HL-60 (cell line): Measurements from ENCODE around the gene GAST.

Source experiments
- DNase-seq, 2 experiments: peaks; one replicate each; pipeline ENCODE4 v3.0.0-alpha.2; 2010 to 2020; ENCODE audit warnings: low read depth in 1 of 2, low spot score in 1 of 2
- H3K27ac ChIP-seq: fragments of 250-450 bp; sonication (Bioruptor Pico); replicated peaks from 2 replicates; pipeline ENCODE4 v1.5.1; 2020; ENCODE audit warnings: mild to moderate bottlenecking, moderate library complexity
- H3K27me3 ChIP-seq: fragments of 250-450 bp; sonication (Bioruptor Pico); 2 replicates; pipeline ENCODE4 v1.5.1; 2021; ENCODE audit warnings: mild to moderate bottlenecking, moderate library complexity; ENCODE audit not compliant: insufficient read depth, poor library complexity, severe bottlenecking
- H3K4me3 ChIP-seq: replicated peaks from 2 replicates; pipeline ENCODE4 v1.5.1; 2011; ENCODE audit warnings: mild to moderate bottlenecking, control low read depth, low read length; ENCODE audit not compliant: insufficient read depth
- CTCF ChIP-seq: IDR thresholded peaks from one replicate; pipeline ENCODE4 v1.5.1; 2011; ENCODE audit warnings: low read length, control low read depth, inconsistent platforms; ENCODE audit not compliant: insufficient read depth
- GABPA ChIP-seq: IDR thresholded peaks from 2 replicates; pipeline ENCODE4 v1.6.1; 2012; ENCODE audit warnings: low read depth
- POLR2AphosphoS5 ChIP-seq: IDR thresholded peaks from 2 replicates; pipeline ENCODE4 v1.6.1; 2012; ENCODE audit warnings: low read depth
- REST ChIP-seq: IDR thresholded peaks from 2 replicates; pipeline ENCODE4 v1.6.1; 2012; ENCODE audit warnings: low read depth; ENCODE audit not compliant: insufficient replicate concordance
- SPI1 ChIP-seq: IDR thresholded peaks from 2 replicates; pipeline ENCODE4 v1.6.1; 2012; ENCODE audit warnings: low read depth, mild to moderate bottlenecking, borderline replicate concordance

GAST gene

DNA sequence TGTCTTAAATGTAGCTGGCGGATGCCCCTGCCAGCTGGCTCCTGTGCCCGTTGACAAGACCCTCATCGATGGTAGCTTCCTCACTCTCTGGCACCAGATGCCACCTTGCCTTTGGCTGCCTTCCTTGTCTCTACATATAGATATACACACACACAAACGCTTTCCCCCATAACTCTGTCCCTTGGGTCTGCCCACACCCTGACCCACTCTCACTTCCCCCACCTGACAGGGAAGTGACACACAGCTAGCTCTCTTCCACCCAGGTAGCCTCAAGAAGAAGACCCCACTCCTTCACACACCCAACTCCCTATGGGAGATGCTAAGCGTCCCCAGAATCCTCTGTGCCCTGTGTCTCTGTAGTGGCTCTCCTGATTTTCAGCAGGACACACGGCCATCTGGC lies 48.7 kb downstream of the GAST start:
- TF ChIP-seq GABPA (no peak), CTCF (no peak), POLR2AphosphoS5 (no peak), SPI1 (no peak), REST (no peak)
- no peaks in the 10 kb centered on the region for H3K27me3 ChIP-seq
- no peak overlapping the region for H3K4me3 ChIP-seq
- no peak for DNase-seq
- no peak overlapping the region for H3K27ac ChIP-seq

- Histone ChIP-seq H3K27ac (no peak overlapping the region), H3K4me3 (no peak overlapping the region), H3K27me3 (no peaks in the 10 kb centered on the region)
- DNase-seq, result no peak
- no peak for TF ChIP-seq SPI1
- TF ChIP-seq REST, result no peak
- TF ChIP-seq POLR2AphosphoS5, result no peak
- TF ChIP-seq CTCF, result no peak
- no peak for TF ChIP-seq GABPA
Measured at GRCh38 chr17:41762391-41762790, 50.3 kb downstream of the GAST start.

DNA sequence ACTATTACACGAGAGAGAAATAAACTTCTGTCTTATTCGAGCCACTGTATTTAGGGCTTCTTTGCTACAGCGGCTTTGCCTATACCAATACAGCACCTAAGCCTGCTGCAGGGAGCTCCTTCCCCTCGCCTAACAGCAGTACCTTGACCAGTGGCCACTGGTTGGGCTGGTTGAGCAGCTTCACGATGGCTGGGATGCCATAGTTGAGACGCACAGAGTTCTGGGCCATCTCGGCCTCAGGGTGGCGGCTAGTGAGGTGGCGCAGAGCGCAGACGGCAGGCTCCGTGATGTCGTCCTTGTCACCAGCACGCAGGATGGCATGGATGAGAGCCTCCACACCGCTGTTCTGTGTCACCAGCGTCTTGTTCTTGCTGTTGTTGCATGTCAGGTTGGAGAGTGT lies 50.7 kb downstream of the GAST start:
- DNase-seq, result no peak
- H3K27me3 ChIP-seq, result no peaks in the 10 kb centered on the region
- TF ChIP-seq CTCF (no peak), SPI1 (no peak), GABPA (no peak), REST (no peak), POLR2AphosphoS5 (no peak)
- no peak overlapping the region for H3K27ac ChIP-seq
- H3K4me3 ChIP-seq, result no peak overlapping the region
